ENCODE results near the gene MYBPH.

GRCh38 chr1:203175237-203175826 is at the start of gene MYBPH:
- no peak for TF ChIP-seq CTCF (IDR thresholded peaks at IDR 0.05)
- TF ChIP-seq POLR2A (IDR thresholded peaks at IDR 0.05): no peak
